ENCODE results near the gene SH3GL3.

DNA sequence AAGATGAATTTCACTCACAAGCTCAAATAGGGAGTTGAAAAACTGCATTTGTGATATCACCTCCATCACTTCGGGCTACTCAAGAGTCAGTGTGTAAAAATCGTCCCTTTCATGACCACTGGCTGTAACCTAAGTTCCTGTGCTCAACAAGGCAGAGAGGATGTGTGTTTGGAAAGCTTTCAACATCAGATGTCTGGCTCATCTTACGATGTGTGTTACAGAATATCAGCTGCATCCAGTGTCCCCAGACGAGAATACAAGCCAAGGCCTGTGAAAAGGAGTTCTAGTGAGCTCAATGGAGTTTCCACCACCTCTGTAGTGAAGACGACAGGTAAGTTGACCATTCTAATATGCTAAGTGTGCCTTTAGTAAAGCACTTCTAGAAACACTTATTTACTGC, 141.3 kb downstream of the SH3GL3 start:
- TF ChIP-seq FOXP2 (optimal IDR thresholded peaks at IDR 0.05; ENCODE audit: borderline replicate concordance, extremely low read depth, extremely low read length, insufficient read depth) = no peak
- TF ChIP-seq, protein P1, sequence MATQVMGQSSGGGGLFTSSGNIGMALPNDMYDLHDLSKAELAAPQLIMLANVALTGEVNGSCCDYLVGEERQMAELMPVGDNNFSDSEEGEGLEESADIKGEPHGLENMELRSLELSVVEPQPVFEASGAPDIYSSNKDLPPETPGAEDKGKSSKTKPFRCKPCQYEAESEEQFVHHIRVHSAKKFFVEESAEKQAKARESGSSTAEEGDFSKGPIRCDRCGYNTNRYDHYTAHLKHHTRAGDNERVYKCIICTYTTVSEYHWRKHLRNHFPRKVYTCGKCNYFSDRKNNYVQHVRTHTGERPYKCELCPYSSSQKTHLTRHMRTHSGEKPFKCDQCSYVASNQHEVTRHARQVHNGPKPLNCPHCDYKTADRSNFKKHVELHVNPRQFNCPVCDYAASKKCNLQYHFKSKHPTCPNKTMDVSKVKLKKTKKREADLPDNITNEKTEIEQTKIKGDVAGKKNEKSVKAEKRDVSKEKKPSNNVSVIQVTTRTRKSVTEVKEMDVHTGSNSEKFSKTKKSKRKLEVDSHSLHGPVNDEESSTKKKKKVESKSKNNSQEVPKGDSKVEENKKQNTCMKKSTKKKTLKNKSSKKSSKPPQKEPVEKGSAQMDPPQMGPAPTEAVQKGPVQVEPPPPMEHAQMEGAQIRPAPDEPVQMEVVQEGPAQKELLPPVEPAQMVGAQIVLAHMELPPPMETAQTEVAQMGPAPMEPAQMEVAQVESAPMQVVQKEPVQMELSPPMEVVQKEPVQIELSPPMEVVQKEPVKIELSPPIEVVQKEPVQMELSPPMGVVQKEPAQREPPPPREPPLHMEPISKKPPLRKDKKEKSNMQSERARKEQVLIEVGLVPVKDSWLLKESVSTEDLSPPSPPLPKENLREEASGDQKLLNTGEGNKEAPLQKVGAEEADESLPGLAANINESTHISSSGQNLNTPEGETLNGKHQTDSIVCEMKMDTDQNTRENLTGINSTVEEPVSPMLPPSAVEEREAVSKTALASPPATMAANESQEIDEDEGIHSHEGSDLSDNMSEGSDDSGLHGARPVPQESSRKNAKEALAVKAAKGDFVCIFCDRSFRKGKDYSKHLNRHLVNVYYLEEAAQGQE (IDR thresholded peaks at IDR 0.05; ENCODE audit: insufficient read depth in 1 of 2, low read depth in 2 of 2, low read length in 2 of 2) = no peak
- TF ChIP-seq POLR2AphosphoS5 (IDR thresholded peaks at IDR 0.05; ENCODE audit: low read depth, low read length) = no peak
- no peak for TF ChIP-seq TAF1 (IDR thresholded peaks at IDR 0.05; ENCODE audit: borderline replicate concordance, insufficient read depth, low read length)

Data from PFSK-1 (cell line).